GM12878 (cell line): ENCODE measurements around the gene FBXO42. TPM values are rescaled to one million over a fixed set of nuclear protein-coding genes. Genes with fewer than 3 reads are reported as not detected.

Experiments used
- ATAC-seq: fragments of 200-7000 bp; cut with Tn5 transposase; 3 replicates; pipeline ENCODE4 v1.9.1; 2020; ENCODE audit warnings: mild to moderate bottlenecking, moderate library complexity
- BruUV-seq: library from RNA; stranded (reverse); fragments of 400-500 nt; replicated peaks from 2 replicates; lab custom pipeline; 2021; lab: Mats Ljungman, UMichigan
- CTCF ChIA-PET: fragments of 300-600 bp; sonication (Branson Sonifier 250); formaldehyde crosslinking; extraction: SDS; loops from one replicate; lab custom pipeline; 2021; ENCODE audit warnings: inconsistent platforms; lab: Yijun Ruan, JAX
- POLR2A ChIA-PET: fragments of 350-600 bp; formaldehyde crosslinking; extraction: SDS; loops from one replicate; lab custom pipeline; 2021; ENCODE audit warnings: inconsistent platforms; lab: Charles Lee
- RAD21 ChIA-PET: fragments of 300-600 bp; sonication (Branson Sonifier 250); formaldehyde crosslinking; loops from one replicate; lab custom pipeline; 2023; ENCODE audit warnings: antibody characterized with exemption; ENCODE audit not compliant: unreplicated experiment; lab: Charles Lee
- SMC1A ChIA-PET: fragments of 300-600 bp; sonication (Branson Sonifier 250); formaldehyde crosslinking; loops from one replicate; lab custom pipeline; 2023; ENCODE audit not compliant: unreplicated experiment, uncharacterized antibody; lab: Charles Lee
- DNase-seq: peaks from one replicate; pipeline ENCODE4 v3.0.0-alpha.2; 2011; ENCODE audit warnings: low read depth, low spot score
- FAIRE-seq: peaks from 3 replicates; lab custom pipeline; 2011; peaks lifted over from hg19 to GRCh38; lab: Jason Lieb, UNC
- H2AFZ ChIP-seq: 2 replicates; pipeline ENCODE4 v1.6.0; 2011; ENCODE audit warnings: low read depth, low read length, control low read depth; ENCODE audit not compliant: control insufficient read depth
- H3K27ac ChIP-seq: 2 replicates; pipeline ENCODE4 v1.5.1; 2011; ENCODE audit warnings: control low read depth; ENCODE audit not compliant: control insufficient read depth, insufficient read depth
- H3K27me3 ChIP-seq, 2 experiments: replicated peaks in 1 of 2; 2 replicates each; pipeline versions ENCODE4 v1.6.0 to v1.6.1; 2011; ENCODE audit warnings: low read length in 1 of 2; ENCODE audit not compliant: control insufficient read depth in 2 of 2, insufficient read depth in 2 of 2
- H3K36me3 ChIP-seq, 2 experiments: 2 replicates each; pipeline ENCODE4 v1.5.1; 2011; ENCODE audit warnings: low read length in 1 of 2; ENCODE audit not compliant: control insufficient read depth in 2 of 2, insufficient read depth in 2 of 2
- H3K4me1 ChIP-seq: 2 replicates; pipeline ENCODE4 v1.6.1; 2011; ENCODE audit warnings: mild to moderate bottlenecking, low read length, moderate library complexity, mixed read lengths; ENCODE audit not compliant: control insufficient read depth, insufficient read depth
- H3K4me2 ChIP-seq: 2 replicates; pipeline ENCODE4 v1.6.0; 2011; ENCODE audit warnings: control low read depth; ENCODE audit not compliant: control insufficient read depth, insufficient read depth
- H3K4me3 ChIP-seq: fragments of 200-600 bp; sonication (generic); 2 replicates; pipeline ENCODE4 v1.5.1; 2016
- H3K79me2 ChIP-seq: 2 replicates; pipeline ENCODE4 v1.6.0; 2011; ENCODE audit warnings: low read length; ENCODE audit not compliant: control insufficient read depth, insufficient read depth
- H3K9ac ChIP-seq: 2 replicates; pipeline ENCODE4 v1.8.0; 2011; ENCODE audit warnings: low read length, control low read depth, mixed read lengths; ENCODE audit not compliant: control insufficient read depth, insufficient read depth
- H3K9me3 ChIP-seq: replicated peaks from 3 replicates; pipeline ENCODE4 v1.5.1; 2011; ENCODE audit warnings: mild to moderate bottlenecking, low read length; ENCODE audit not compliant: control insufficient read depth, insufficient read depth
- H4K20me1 ChIP-seq: 2 replicates; pipeline ENCODE4 v1.6.0; 2011; ENCODE audit not compliant: control insufficient read depth, insufficient read depth
- MXI1 ChIP-seq: fragments of 150-350 bp; IDR thresholded peaks from 2 replicates; pipeline ENCODE4 v1.6.1; 2011; ENCODE audit warnings: low read depth, mild to moderate bottlenecking, inconsistent platforms, low read length, improper control_type of control experiment
- NFYB ChIP-seq: IDR thresholded peaks from 2 replicates; pipeline ENCODE4 v1.6.1; 2011; ENCODE audit warnings: low read depth, mild to moderate bottlenecking, low read length, improper control_type of control experiment, moderate library complexity; ENCODE audit not compliant: insufficient read depth
- NR2F1 ChIP-seq: fragments of 450-650 bp; conservative IDR thresholded peaks from 2 replicates; pipeline ENCODE4 v1.6.1; 2017; ENCODE audit warnings: mild to moderate bottlenecking
- POLR2AphosphoS5 ChIP-seq: IDR thresholded peaks from 2 replicates; pipeline ENCODE4 v1.6.1; 2011; ENCODE audit warnings: mild to moderate bottlenecking, low read length, inconsistent platforms
- ZBTB40 ChIP-seq: fragments of 450-650 bp; IDR thresholded peaks from 2 replicates; pipeline ENCODE4 v1.6.1; 2016; ENCODE audit warnings: mild to moderate bottlenecking, moderate library complexity, borderline replicate concordance
- WGBS: methylation state at CpG from one replicate; pipeline ENCODE4 v1.1.6; 2016; ENCODE audit warnings: low lambda C conversion rate; ENCODE audit not compliant: insufficient replicate concordance, insufficient coverage; ENCODE audit errors: missing lambda C conversion rate; 5-methylcytosine and 5-hydroxymethylcytosine counted together
- in situ Hi-C: fragments of 300-500 bp; cut with MboI; formaldehyde crosslinking; loops from 9 replicates; pipeline ENCODE4 v1.14.3; 2018; ENCODE audit warnings: mixed read lengths
- intact Hi-C: fragments of 100-400 bp; cut with micrococcal nuclease; formaldehyde crosslinking; loops from one replicate; pipeline ENCODE4 v1.14.2; 2022; ENCODE audit not compliant: unreplicated experiment
- polyA plus RNA-seq, 11 experiments: library from polyadenylated mRNA; depleted of rRNA in 4 of 11; unstranded in 6 of 11; stranded (reverse) in 5 of 11; fragments of >200 nt; fragmentation: Nextera tagmentation in 4 of 11; fragmentation: Illumina TruSeq in 1 of 11; extraction: Ambion mirVana in 4 of 11; extraction: Trizol in 1 of 11; gene quantifications; 1 replicate in 1 of 11; 2 replicates in 10 of 11; pipeline versions ENCODE4 v1.2.1 to v1.2.3, GENCODE V29; 2011 to 2016; ENCODE audit warnings: inconsistent platforms in 2 of 11, missing spikeins in 2 of 11, low read depth in 1 of 11
- total RNA-seq, 4 experiments: library from RNA; depleted of rRNA in 3 of 4; stranded (reverse); fragments of >200 nt in 3 of 4; fragmentation: Illumina TruSeq in 1 of 4; extraction: Trizol in 1 of 4; gene quantifications; 2 replicates each; pipeline versions ENCODE4 v1.2.1 to v1.2.3, GENCODE V29; 2013 to 2021

FBXO42 gene
- total and polyA plus RNA-seq, 10 of the 15 experiments (the other 5 are each of a cell fraction or from before 2014, with no cell fraction given), result 6.1 to 23.8 (median 15.2) TPM

GRCh38 chr1:16374266-16374665, 22.0 kb upstream of the FBXO42 start:
- FAIRE-seq, result no peak
- Histone ChIP-seq H3K4me1 (peaks cover 9% of the 10 kb centered on the region), H3K79me2 (peaks cover 92% of the 10 kb centered on the region), H3K27me3 (no peaks in the 10 kb centered on the region), H3K27ac (no peak overlapping the region), H3K36me3 (peaks cover 4 to 5% of the 10 kb centered on the region in 2 experiments; a peak in 3 of 4 replicates), H3K4me3 (no peak overlapping the region; the same call in 1 of the 2 replicates), H2AFZ (no peak overlapping the region), H3K4me2 (no peak overlapping the region), H4K20me1 (peaks cover 20% of the 10 kb centered on the region), H3K9ac (no peak overlapping the region), H3K9me3 (no peaks in the 10 kb centered on the region)
- ChIA-PET RAD21 (interaction anchor here (3.4 kb wide), 1 partner anchor 13 kb away, joined by 17 read pairs; no protein-coding TSS in a partner anchor), POLR2A (interaction anchor here (0.9 to 2.6 kb wide), 2 partner anchors 13 to 79 kb away, joined by 3 to 10 read pairs; no protein-coding TSS in a partner anchor), SMC1A (interaction anchor here (1.0 to 1.3 kb wide), 3 partner anchors 14 to 57 kb away, joined by 3 to 4 read pairs (median 3); no protein-coding TSS in a partner anchor), CTCF (interaction anchor here (1.9 kb wide), 1 partner anchor 12 kb away, joined by 6 read pairs; no protein-coding TSS in a partner anchor)
- BruUV-seq, result TSS peak; percentile 4
- TF ChIP-seq ZBTB40, result no peak
- TF ChIP-seq NR2F1, result no peak
- peak; percentile 39; the same call in 1 of the 2 replicates for TF ChIP-seq POLR2AphosphoS5
- no peak for TF ChIP-seq NFYB
- TF ChIP-seq MXI1, result no peak
- DNase-seq, result no peak
- intact Hi-C loops, result no loop called here
- WGBS, result 62% methylated on average over 3 of the region's 3 CpGs
- ATAC-seq, result no peak
- in situ Hi-C loops, result no loop called here
